Measurements from ENCODE around the gene DAND5. TPM values are rescaled to one million over a fixed set of nuclear protein-coding genes. Genes with fewer than 3 reads are reported as not detected.

DAND5 gene
- total and polyA plus RNA-seq, 2 of the 13 experiments (the other 11 are each of a cell fraction or from before 2014, with no cell fraction given), result 0.04 TPM; not detected in 1

DNA sequence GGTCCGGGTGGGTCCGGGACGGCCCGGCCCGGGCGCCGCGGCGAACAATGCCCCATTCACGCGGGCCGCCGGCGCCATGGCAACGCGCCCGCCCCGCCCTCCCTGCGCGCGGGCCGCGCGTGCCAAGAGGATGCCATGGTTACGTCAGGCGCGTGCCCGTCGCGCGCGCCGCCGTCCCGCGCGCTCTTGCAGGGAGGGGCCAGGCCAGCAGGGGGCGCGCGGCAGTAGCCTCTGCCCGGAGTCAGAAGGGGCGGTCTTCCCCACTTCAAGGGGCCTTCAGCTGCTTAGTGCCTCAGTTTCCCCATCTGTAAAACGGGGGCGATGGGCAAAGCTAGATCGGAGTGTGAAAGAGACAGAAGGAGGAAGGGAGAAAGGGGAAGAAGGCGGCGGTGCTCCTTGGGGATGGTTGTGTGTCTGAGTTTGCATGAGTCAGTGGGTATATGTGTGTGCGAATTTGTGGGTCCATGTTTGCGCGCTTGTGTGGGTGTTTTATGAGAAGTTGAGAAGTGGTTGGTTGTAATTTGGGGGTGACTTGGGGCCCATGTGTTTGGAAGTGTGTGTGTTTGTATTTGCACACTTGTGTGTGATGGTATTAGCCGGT lies 14.3 kb downstream of the DAND5 start (continued):
- TF ChIP-seq, protein P1, sequence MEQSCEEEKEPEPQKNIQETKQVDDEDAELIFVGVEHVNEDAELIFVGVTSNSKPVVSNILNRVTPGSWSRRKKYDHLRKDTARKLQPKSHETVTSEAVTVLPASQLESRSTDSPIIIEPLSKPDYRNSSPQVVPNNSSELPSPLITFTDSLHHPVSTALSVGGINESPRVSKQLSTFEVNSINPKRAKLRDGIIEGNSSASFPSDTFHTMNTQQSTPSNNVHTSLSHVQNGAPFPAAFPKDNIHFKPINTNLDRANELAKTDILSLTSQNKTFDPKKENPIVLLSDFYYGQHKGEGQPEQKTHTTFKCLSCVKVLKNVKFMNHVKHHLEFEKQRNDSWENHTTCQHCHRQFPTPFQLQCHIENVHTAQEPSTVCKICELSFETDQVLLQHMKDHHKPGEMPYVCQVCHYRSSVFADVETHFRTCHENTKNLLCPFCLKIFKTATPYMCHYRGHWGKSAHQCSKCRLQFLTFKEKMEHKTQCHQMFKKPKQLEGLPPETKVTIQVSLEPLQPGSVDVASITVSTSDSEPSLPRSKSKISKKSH (CRISPR knock-in tag; IDR thresholded peaks at IDR 0.05; ENCODE audit: borderline replicate concordance), result no peak
- TF ChIP-seq BCL6 (CRISPR knock-in tag; IDR thresholded peaks at IDR 0.05) (0 out of 2 replicates have a peak, but pooled peaks have one; percentile 8), ZBTB38 (CRISPR knock-in tag; IDR thresholded peaks at IDR 0.05) (peak; percentile 71), KDM5A (IDR thresholded peaks at IDR 0.05; ENCODE audit: borderline replicate concordance, low read length) (peak; percentile 75; the same call in 1 of the 2 replicates), EP300 (IDR thresholded peaks at IDR 0.05; ENCODE audit: low read depth in 2 of 2, low read length in 2 of 2) (peak; percentile 35 to 41; a peak in 2 of 4 replicates), EP300 (CRISPR knock-in tag; IDR thresholded peaks at IDR 0.05; ENCODE audit: borderline replicate concordance) (peak; percentile 12; the same call in 1 of the 2 replicates), ZFP36L1 (CRISPR knock-in tag; IDR thresholded peaks at IDR 0.05) (0 out of 2 replicates have a peak, but pooled peaks have one; percentile 39), CEBPG (CRISPR knock-in tag; IDR thresholded peaks at IDR 0.05) (peak; percentile 79), ZNF607 (CRISPR knock-in tag; IDR thresholded peaks at IDR 0.05; ENCODE audit: borderline replicate concordance) (peak; percentile 4; the same call in 1 of the 2 replicates), PTBP1 (IDR thresholded peaks at IDR 0.05; ENCODE audit: low read depth, low read length, poor library complexity, severe bottlenecking) (no peak)
- TF ChIP-seq, protein P2, sequence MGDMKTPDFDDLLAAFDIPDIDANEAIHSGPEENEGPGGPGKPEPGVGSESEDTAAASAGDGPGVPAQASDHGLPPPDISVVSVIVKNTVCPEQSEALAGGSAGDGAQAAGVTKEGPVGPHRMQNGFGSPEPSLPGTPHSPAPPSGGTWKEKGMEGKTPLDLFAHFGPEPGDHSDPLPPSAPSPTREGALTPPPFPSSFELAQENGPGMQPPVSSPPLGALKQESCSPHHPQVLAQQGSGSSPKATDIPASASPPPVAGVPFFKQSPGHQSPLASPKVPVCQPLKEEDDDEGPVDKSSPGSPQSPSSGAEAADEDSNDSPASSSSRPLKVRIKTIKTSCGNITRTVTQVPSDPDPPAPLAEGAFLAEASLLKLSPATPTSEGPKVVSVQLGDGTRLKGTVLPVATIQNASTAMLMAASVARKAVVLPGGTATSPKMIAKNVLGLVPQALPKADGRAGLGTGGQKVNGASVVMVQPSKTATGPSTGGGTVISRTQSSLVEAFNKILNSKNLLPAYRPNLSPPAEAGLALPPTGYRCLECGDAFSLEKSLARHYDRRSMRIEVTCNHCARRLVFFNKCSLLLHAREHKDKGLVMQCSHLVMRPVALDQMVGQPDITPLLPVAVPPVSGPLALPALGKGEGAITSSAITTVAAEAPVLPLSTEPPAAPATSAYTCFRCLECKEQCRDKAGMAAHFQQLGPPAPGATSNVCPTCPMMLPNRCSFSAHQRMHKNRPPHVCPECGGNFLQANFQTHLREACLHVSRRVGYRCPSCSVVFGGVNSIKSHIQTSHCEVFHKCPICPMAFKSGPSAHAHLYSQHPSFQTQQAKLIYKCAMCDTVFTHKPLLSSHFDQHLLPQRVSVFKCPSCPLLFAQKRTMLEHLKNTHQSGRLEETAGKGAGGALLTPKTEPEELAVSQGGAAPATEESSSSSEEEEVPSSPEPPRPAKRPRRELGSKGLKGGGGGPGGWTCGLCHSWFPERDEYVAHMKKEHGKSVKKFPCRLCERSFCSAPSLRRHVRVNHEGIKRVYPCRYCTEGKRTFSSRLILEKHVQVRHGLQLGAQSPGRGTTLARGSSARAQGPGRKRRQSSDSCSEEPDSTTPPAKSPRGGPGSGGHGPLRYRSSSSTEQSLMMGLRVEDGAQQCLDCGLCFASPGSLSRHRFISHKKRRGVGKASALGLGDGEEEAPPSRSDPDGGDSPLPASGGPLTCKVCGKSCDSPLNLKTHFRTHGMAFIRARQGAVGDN (CRISPR knock-in tag; IDR thresholded peaks at IDR 0.05), result peak; percentile 76
- TF ChIP-seq, protein P3, sequence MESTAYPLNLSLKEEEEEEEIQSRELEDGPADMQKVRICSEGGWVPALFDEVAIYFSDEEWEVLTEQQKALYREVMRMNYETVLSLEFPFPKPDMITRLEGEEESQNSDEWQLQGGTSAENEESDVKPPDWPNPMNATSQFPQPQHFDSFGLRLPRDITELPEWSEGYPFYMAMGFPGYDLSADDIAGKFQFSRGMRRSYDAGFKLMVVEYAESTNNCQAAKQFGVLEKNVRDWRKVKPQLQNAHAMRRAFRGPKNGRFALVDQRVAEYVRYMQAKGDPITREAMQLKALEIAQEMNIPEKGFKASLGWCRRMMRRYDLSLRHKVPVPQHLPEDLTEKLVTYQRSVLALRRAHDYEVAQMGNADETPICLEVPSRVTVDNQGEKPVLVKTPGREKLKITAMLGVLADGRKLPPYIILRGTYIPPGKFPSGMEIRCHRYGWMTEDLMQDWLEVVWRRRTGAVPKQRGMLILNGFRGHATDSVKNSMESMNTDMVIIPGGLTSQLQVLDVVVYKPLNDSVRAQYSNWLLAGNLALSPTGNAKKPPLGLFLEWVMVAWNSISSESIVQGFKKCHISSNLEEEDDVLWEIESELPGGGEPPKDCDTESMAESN (CRISPR knock-in tag; conservative IDR thresholded peaks at IDR 0.05), result 0 out of 2 replicates have a peak, but pooled peaks have one; percentile 46
- TF ChIP-seq, protein P4, sequence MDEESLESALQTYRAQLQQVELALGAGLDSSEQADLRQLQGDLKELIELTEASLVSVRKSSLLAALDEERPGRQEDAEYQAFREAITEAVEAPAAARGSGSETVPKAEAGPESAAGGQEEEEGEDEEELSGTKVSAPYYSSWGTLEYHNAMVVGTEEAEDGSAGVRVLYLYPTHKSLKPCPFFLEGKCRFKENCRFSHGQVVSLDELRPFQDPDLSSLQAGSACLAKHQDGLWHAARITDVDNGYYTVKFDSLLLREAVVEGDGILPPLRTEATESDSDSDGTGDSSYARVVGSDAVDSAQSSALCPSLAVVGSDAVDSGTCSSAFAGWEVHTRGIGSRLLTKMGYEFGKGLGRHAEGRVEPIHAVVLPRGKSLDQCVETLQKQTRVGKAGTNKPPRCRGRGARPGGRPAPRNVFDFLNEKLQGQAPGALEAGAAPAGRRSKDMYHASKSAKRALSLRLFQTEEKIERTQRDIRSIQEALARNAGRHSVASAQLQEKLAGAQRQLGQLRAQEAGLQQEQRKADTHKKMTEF (CRISPR knock-in tag; IDR thresholded peaks at IDR 0.05), result peak; percentile 30; the same call in 1 of the 2 replicates

Data from HepG2 (cell line).